SU-DHL-6 (cell line): ENCODE measurements around the gene MAML3.

Source experiments
- H2AFZ ChIP-seq: fragments of 200-600 bp; sonication (generic); 2 replicates; pipeline ENCODE4 v1.6.1; 2014; ENCODE audit warnings: low read depth, mild to moderate bottlenecking, moderate library complexity, mixed read lengths, antibody characterized with exemption, low read length; ENCODE audit not compliant: severe bottlenecking
- H3F3A ChIP-seq: fragments of 200-600 bp; shearing (Covaris generic); 2 replicates; pipeline ENCODE4 v1.6.0; 2016; ENCODE audit warnings: antibody characterized with exemption, mild to moderate bottlenecking; ENCODE audit not compliant: insufficient read depth
- H3K27ac ChIP-seq: fragments of 200-600 bp; sonication (generic); 2 replicates; pipeline ENCODE4 v1.5.1; 2016; ENCODE audit warnings: low read depth, mild to moderate bottlenecking, low read length, moderate library complexity, mixed read lengths
- H3K27me3 ChIP-seq: fragments of 200-600 bp; sonication (generic), shearing (Covaris generic); 2 replicates; pipeline ENCODE4 v1.6.0; 2014; ENCODE audit warnings: mild to moderate bottlenecking, low read length
- H3K36me3 ChIP-seq: fragments of 200-600 bp; sonication (generic); 2 replicates; pipeline ENCODE4 v1.6.1; 2014; ENCODE audit warnings: mild to moderate bottlenecking, low read length, mixed read lengths
- H3K4me2 ChIP-seq: fragments of 300-600, 200-600 bp; shearing (Covaris generic), sonication (generic); 2 replicates; pipeline ENCODE4 v1.6.0; 2014; ENCODE audit warnings: low read length, low read depth, mild to moderate bottlenecking; ENCODE audit not compliant: poor library complexity, severe bottlenecking
- H3K4me3 ChIP-seq: fragments of 200-600 bp; sonication (generic); 2 replicates; pipeline ENCODE4 v1.5.1; 2014; ENCODE audit warnings: antibody characterized with exemption, low read length, mild to moderate bottlenecking, mixed read lengths; ENCODE audit not compliant: insufficient read depth, poor library complexity, severe bottlenecking
- H3K79me2 ChIP-seq: fragments of 200-600 bp; sonication (generic); 2 replicates; pipeline ENCODE4 v1.6.1; 2014; ENCODE audit warnings: mild to moderate bottlenecking, low read length, moderate library complexity; ENCODE audit not compliant: insufficient read depth
- H3K9ac ChIP-seq: fragments of 200-600 bp; sonication (generic); 2 replicates; pipeline ENCODE4 v1.7.0; 2014; ENCODE audit warnings: mild to moderate bottlenecking, low read length
- H3K9me2 ChIP-seq: fragments of 200-600 bp; sonication (generic); replicated peaks from 2 replicates; pipeline ENCODE4 v1.6.1; 2014; ENCODE audit warnings: low read length; ENCODE audit not compliant: insufficient read depth
- H3K9me3 ChIP-seq: fragments of 200-600 bp; sonication (generic); 2 replicates; pipeline ENCODE4 v1.6.1; 2014; ENCODE audit warnings: low read length, mixed read lengths; ENCODE audit not compliant: insufficient read depth
- H4K20me1 ChIP-seq: fragments of 200-600 bp; sonication (generic); 2 replicates; pipeline ENCODE4 v1.6.1; 2014; ENCODE audit warnings: low read depth, mild to moderate bottlenecking, antibody characterized with exemption, low read length, moderate library complexity, mixed read lengths
- CTCF ChIP-seq: fragments of 200-600 bp; sonication (generic); IDR thresholded peaks from one replicate; pipeline ENCODE4 v1.5.1; 2017; ENCODE audit warnings: antibody characterized with exemption, mild to moderate bottlenecking, low read length, moderate library complexity; ENCODE audit not compliant: insufficient read depth, poor library complexity, severe bottlenecking
- EZH2phosphoT487 ChIP-seq: fragments of 200-600 bp; sonication (generic), shearing (Covaris generic); conservative IDR thresholded peaks from 2 replicates; pipeline ENCODE4 v1.6.1; 2018; ENCODE audit warnings: mild to moderate bottlenecking, antibody characterized with exemption, low read length, moderate library complexity, mixed read lengths

Gene MAML3

DNA sequence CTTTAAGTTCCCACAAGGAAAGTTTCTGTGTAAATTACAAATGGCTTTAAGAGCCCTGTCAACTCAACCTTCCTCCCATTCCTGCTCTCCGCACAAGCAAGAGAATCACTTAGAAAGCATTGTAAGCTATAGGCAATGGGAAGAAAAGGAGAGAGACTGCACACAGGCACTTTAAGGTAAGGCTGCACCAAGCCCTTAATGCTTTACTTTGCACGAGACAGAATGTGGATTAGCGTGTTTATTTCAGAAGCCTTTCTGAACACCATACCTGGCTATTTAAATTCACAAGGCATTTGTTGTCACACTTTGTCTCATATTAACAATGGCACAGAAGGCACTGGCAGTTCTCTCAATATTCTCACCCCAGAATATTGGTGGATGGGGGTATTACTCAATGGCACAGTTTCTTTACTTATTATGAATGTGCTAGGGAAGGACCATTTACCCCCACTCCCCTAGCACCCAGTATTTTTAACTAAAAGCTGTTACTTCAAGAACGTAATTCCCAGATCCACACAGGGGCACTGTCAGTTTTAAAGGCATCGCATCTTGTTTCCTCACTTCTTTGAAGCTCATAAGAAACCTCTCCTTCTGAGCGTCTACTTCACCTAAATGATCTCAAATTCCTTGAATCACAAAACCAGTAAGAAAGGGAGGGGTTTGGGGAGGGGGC lies 150.0 kb downstream of the MAML3 start:
- Histone ChIP-seq H3K4me3 (no peak overlapping the region), H3K9me3 (no peaks in the 10 kb centered on the region), H3K27me3 (no peaks in the 10 kb centered on the region), H2AFZ (no peak overlapping the region), H3K27ac (no peak overlapping the region), H3K4me2 (no peak overlapping the region), H4K20me1 (no peaks in the 10 kb centered on the region), H3F3A (no peaks in the 10 kb centered on the region), H3K9me2 (no peaks in the 10 kb centered on the region), H3K79me2 (no peaks in the 10 kb centered on the region), H3K9ac (no peak overlapping the region), H3K36me3 (no peaks in the 10 kb centered on the region)
- TF ChIP-seq EZH2phosphoT487 = no peak
- TF ChIP-seq CTCF = no peak

GRCh38 chr4:140000232-140000631 lies 153.8 kb downstream of the MAML3 start:
- no peak overlapping the region for H3K4me2 ChIP-seq
- no peaks in the 10 kb centered on the region for H4K20me1 ChIP-seq
- no peak overlapping the region for H3K27ac ChIP-seq
- no peaks in the 10 kb centered on the region for H3K9me3 ChIP-seq
- H3K79me2 ChIP-seq = no peaks in the 10 kb centered on the region
- no peak overlapping the region for H2AFZ ChIP-seq
- no peak overlapping the region for H3K4me3 ChIP-seq
- no peak overlapping the region for H3K9ac ChIP-seq
- TF ChIP-seq EZH2phosphoT487 = no peak
- no peak for TF ChIP-seq CTCF
- H3K36me3 ChIP-seq = no peaks in the 10 kb centered on the region
- H3F3A ChIP-seq = no peaks in the 10 kb centered on the region
- H3K27me3 ChIP-seq = no peaks in the 10 kb centered on the region
- no peaks in the 10 kb centered on the region for H3K9me2 ChIP-seq

DNA sequence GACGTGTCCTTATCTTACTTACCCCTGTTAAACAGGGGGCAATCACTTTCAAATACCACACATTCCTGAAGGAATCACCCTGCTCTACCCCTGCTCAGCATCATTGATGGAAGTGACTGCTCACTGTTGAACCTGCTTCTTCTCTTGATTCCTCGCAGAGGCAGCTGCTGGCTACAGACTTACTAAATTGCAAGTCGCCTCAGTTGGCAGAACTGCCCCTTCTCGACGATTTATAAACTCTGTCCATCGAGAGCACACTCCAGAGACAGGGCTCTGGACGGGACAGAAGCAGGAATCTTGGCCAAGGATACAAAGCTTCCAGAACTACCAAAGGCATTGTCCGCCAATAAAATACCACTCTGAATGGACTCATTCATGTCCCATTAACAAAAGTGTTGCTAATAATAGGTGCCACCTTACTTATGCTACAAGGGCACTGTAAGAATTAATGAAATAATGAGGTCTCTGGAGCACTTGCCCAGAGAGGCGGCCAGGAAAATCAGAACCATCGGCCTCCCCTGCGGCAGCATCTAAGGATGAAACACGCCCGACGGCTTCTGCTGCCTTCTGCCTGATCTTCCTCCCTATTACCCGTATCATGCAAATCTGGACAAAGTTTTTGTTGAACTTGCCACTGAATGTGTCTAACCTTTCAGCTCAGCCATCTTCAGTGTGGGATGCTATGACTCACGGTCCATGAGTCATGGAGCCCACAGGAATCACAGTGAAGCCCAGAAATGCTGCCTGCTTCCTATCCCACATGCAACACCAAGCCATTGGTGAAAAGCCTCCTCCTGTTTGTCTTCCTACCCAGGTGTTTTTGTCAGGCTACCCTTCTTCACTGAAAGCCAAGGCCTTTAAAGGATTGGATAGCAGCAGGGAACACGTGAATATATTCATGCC lies 164.9 kb downstream of the MAML3 start:
- Histone ChIP-seq H3K4me2 (no peak overlapping the region), H3K27me3 (no peaks in the 10 kb centered on the region), H3K79me2 (no peaks in the 10 kb centered on the region), H3K9ac (no peak overlapping the region), H3F3A (no peaks in the 10 kb centered on the region), H4K20me1 (no peaks in the 10 kb centered on the region), H2AFZ (no peak overlapping the region), H3K27ac (no peak overlapping the region), H3K9me3 (no peaks in the 10 kb centered on the region), H3K36me3 (no peaks in the 10 kb centered on the region), H3K4me3 (no peak overlapping the region), H3K9me2 (no peaks in the 10 kb centered on the region)
- TF ChIP-seq CTCF = no peak
- no peak for TF ChIP-seq EZH2phosphoT487
